H9 (cell line): ENCODE measurements around the gene EBLN2. TPM values are rescaled to one million over a fixed set of nuclear protein-coding genes. Genes with fewer than 3 reads are reported as not detected.
A peak's percentile ranks its signal among the peaks of the same experiment; 100 is the strongest.

ENCODE experiments used
- DNase-seq: peaks from one replicate; pipeline ENCODE4 v3.0.0-alpha.2; 2017
- H2AFZ ChIP-seq: one replicate; pipeline ENCODE4 v1.6.1; 2013; ENCODE audit warnings: mild to moderate bottlenecking, low read length, control low read depth, moderate library complexity
- H2AK5ac ChIP-seq: 2 replicates; pipeline ENCODE4 v1.6.1; 2013; ENCODE audit warnings: low read length, control low read depth, mixed read lengths; ENCODE audit not compliant: insufficient read length
- H2BK120ac ChIP-seq: one replicate; pipeline ENCODE4 v1.6.1; 2013; ENCODE audit warnings: low read depth, mild to moderate bottlenecking, low read length, control low read depth, inconsistent platforms; ENCODE audit not compliant: poor library complexity, severe bottlenecking
- H2BK12ac ChIP-seq: 2 replicates; pipeline ENCODE4 v1.6.1; 2013; ENCODE audit warnings: low read length, control low read depth, mixed read lengths, low read depth; ENCODE audit not compliant: insufficient read length
- H2BK15ac ChIP-seq: 2 replicates; pipeline ENCODE4 v1.6.1; 2013; ENCODE audit warnings: low read depth, low read length, control low read depth
- H2BK20ac ChIP-seq: one replicate; pipeline ENCODE4 v1.6.1; 2013; ENCODE audit warnings: low read depth, mild to moderate bottlenecking, low read length, control low read depth, inconsistent platforms; ENCODE audit not compliant: poor library complexity, severe bottlenecking
- H2BK5ac ChIP-seq: 2 replicates; pipeline ENCODE4 v1.6.1; 2013; ENCODE audit warnings: low read length, control low read depth, mixed read lengths; ENCODE audit not compliant: insufficient read length
- H3K14ac ChIP-seq: 2 replicates; pipeline ENCODE4 v1.6.1; 2013; ENCODE audit warnings: low read length, control low read depth; ENCODE audit not compliant: insufficient read depth
- H3K18ac ChIP-seq: 2 replicates; pipeline ENCODE4 v1.6.1; 2013; ENCODE audit warnings: low read depth, mild to moderate bottlenecking, mixed read lengths, low read length, control low read depth; ENCODE audit not compliant: insufficient read length
- H3K23ac ChIP-seq: 2 replicates; pipeline ENCODE4 v1.6.1; 2013; ENCODE audit warnings: low read length, control low read depth, mixed read lengths, low read depth; ENCODE audit not compliant: insufficient read length
- H3K23me2 ChIP-seq: 2 replicates; pipeline ENCODE4 v1.6.1; 2013; ENCODE audit warnings: low read depth, mild to moderate bottlenecking, mixed read lengths, low read length, control low read depth; ENCODE audit not compliant: insufficient read length, poor library complexity, severe bottlenecking
- H3K27ac ChIP-seq: 2 replicates; pipeline ENCODE4 v1.5.1; 2013; ENCODE audit warnings: low read length, control low read depth, mixed read lengths, low read depth; ENCODE audit not compliant: insufficient read length
- H3K27me3 ChIP-seq: 2 replicates; pipeline ENCODE4 v1.6.1; 2013; ENCODE audit warnings: low read length, control low read depth, inconsistent platforms; ENCODE audit not compliant: insufficient read depth
- H3K4ac ChIP-seq: 2 replicates; pipeline ENCODE4 v1.6.1; 2013; ENCODE audit warnings: low read depth, mild to moderate bottlenecking, control low read depth, inconsistent platforms, low read length, moderate library complexity
- H3K4me1 ChIP-seq: 2 replicates; pipeline ENCODE4 v1.6.1; 2013; ENCODE audit warnings: low read length, control low read depth, inconsistent platforms; ENCODE audit not compliant: insufficient read depth
- H3K4me2 ChIP-seq: 2 replicates; pipeline ENCODE4 v1.6.1; 2013; ENCODE audit warnings: low read length, control low read depth, mixed read lengths; ENCODE audit not compliant: insufficient read length, insufficient read depth
- H3K56ac ChIP-seq: 2 replicates; pipeline ENCODE4 v1.6.1; 2013; ENCODE audit warnings: low read depth, mild to moderate bottlenecking, mixed read lengths, low read length, control low read depth; ENCODE audit not compliant: insufficient read length
- H3K79me1 ChIP-seq: 2 replicates; pipeline ENCODE4 v1.6.1; 2013; ENCODE audit warnings: low read depth, mild to moderate bottlenecking, moderate library complexity, low read length, control low read depth, inconsistent platforms; ENCODE audit not compliant: insufficient read depth, poor library complexity, severe bottlenecking
- H3K79me2 ChIP-seq: 2 replicates; pipeline ENCODE4 v1.6.1; 2013; ENCODE audit warnings: low read length, control low read depth, inconsistent platforms; ENCODE audit not compliant: insufficient read depth
- H3K9ac ChIP-seq: 2 replicates; pipeline ENCODE4 v1.6.1; 2013; ENCODE audit warnings: low read length, control low read depth, mixed read lengths; ENCODE audit not compliant: insufficient read length; ENCODE audit errors: extremely low read depth
- H3K9me3 ChIP-seq: one replicate; pipeline ENCODE4 v1.6.1; 2013; ENCODE audit warnings: low read depth, low read length, inconsistent platforms; ENCODE audit not compliant: control insufficient read depth
- H3T11ph ChIP-seq: one replicate; pipeline ENCODE4 v1.6.1; 2013; ENCODE audit warnings: mild to moderate bottlenecking, low read length, control low read depth, inconsistent platforms
- H4K20me1 ChIP-seq: one replicate; pipeline ENCODE4 v1.6.1; 2013; ENCODE audit not compliant: control insufficient read depth, insufficient read length, insufficient read depth
- H4K5ac ChIP-seq: 2 replicates; pipeline ENCODE4 v1.6.1; 2013; ENCODE audit warnings: low read depth, mild to moderate bottlenecking, mixed read lengths, low read length, control low read depth; ENCODE audit not compliant: insufficient read length
- H4K8ac ChIP-seq: replicated peaks from 2 replicates; pipeline ENCODE4 v1.6.1; 2013; ENCODE audit warnings: low read length, control low read depth, mixed read lengths, low read depth; ENCODE audit not compliant: insufficient read length
- H4K91ac ChIP-seq: 2 replicates; pipeline ENCODE4 v1.6.1; 2013; ENCODE audit warnings: low read depth, mild to moderate bottlenecking, moderate library complexity, mixed read lengths, low read length, control low read depth; ENCODE audit not compliant: insufficient read length
- H3K27ac Mint-ChIP-seq, 3 experiments: 2 replicates in 2 of 3; 3 replicates in 1 of 3; pipeline ENCODE4 v1.8.0; 2020 to 2021; ENCODE audit warnings: mixed read lengths in 3 of 3, mild to moderate bottlenecking in 1 of 3, moderate library complexity in 1 of 3
- H3K27me3 Mint-ChIP-seq: 2 replicates; pipeline ENCODE4 v1.8.0; 2021; ENCODE audit warnings: low read depth, mild to moderate bottlenecking, moderate library complexity, mixed read lengths
- H3K36me3 Mint-ChIP-seq, 3 experiments: 2 replicates in 2 of 3; 3 replicates in 1 of 3; pipeline ENCODE4 v1.8.0; 2020 to 2021; ENCODE audit warnings: low read depth in 3 of 3, mixed read lengths in 3 of 3; ENCODE audit not compliant: insufficient read depth in 1 of 3
- H3K4me1 Mint-ChIP-seq, 2 experiments: 2 replicates each; pipeline ENCODE4 v1.8.0; 2020; ENCODE audit warnings: mixed read lengths in 2 of 2
- H3K4me3 Mint-ChIP-seq, 2 experiments: 2 replicates in 1 of 2; 3 replicates in 1 of 2; pipeline ENCODE4 v1.8.0; 2020 to 2021; ENCODE audit warnings: mild to moderate bottlenecking in 2 of 2, mixed read lengths in 2 of 2, moderate library complexity in 1 of 2
- H3K9me3 Mint-ChIP-seq, 2 experiments: 2 replicates in 1 of 2; 3 replicates in 1 of 2; pipeline ENCODE4 v1.8.0; 2020; ENCODE audit warnings: mild to moderate bottlenecking in 2 of 2, mixed read lengths in 2 of 2, moderate library complexity in 1 of 2
- WGBS: extraction: QIAGEN DNeasy Blood & Tissue Kit; methylation state at CpG from one replicate; pipeline ENCODE4 v1.1.7; 2013; ENCODE audit warnings: missing lambda C conversion rate, low lambda C conversion rate, mixed read lengths; ENCODE audit not compliant: insufficient read length; ENCODE audit errors: extremely low coverage; 5-methylcytosine and 5-hydroxymethylcytosine counted together
- total RNA-seq: library from RNA; stranded (reverse); gene quantifications from 2 replicates; pipeline ENCODE4 v1.2.1, GENCODE V29; 2021
- TF ChIP-seq, protein P1 (sequence below): fragments of 200-600 bp; sonication (generic); conservative IDR thresholded peaks from 3 replicates; pipeline ENCODE4 v1.8.0; 2021; ENCODE audit warnings: antibody characterized with exemption, mild to moderate bottlenecking

Gene EBLN2
- total RNA-seq, 1 experiment from 2014 or later = 6.1 TPM

DNA sequence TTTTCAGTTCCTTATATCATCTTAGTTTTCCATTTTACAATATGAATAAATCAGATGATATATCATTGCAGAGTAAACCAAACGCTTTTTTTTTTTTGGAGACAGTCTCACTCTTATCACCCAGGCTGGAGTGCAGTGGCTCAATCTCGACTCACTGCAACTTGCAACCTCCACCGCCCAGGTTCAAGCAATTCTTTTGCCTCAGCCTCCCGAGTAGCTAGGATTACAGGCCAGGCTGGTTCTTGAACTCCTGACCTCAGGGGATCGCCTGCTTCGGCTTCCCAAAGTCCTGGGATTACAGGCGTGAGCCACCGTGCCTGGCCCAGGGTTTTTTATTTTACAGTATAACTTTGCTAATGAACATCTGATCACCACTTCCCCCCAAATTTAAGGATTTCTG lies 5.9 kb upstream of the EBLN2 start:
- Mint-ChIP-seq H3K4me1 (peaks cover 6 to 13% of the 10 kb centered on the region in 2 experiments), H3K9me3 (no peaks in the 10 kb centered on the region), H3K36me3 (peaks cover 7 to 25% (median 23%) of the 10 kb centered on the region in 3 experiments; a peak in 6 of 7 replicates), H3K27ac (0 out of 7 replicates have a peak overlapping the region, but pooled peaks of 1 of the 3 experiments have one; percentile 30), H3K4me3 (no peak overlapping the region), H3K27me3 (no peaks in the 10 kb centered on the region)
- H3K18ac ChIP-seq = no peak overlapping the region
- H4K20me1 ChIP-seq = no peaks in the 10 kb centered on the region
- H2BK5ac ChIP-seq = no peak overlapping the region
- H2AK5ac ChIP-seq = no peak overlapping the region
- DNase-seq = peak; percentile 32
- no peak overlapping the region for H2BK12ac ChIP-seq
- no peak overlapping the region for H3T11ph ChIP-seq
- TF ChIP-seq, protein P1, sequence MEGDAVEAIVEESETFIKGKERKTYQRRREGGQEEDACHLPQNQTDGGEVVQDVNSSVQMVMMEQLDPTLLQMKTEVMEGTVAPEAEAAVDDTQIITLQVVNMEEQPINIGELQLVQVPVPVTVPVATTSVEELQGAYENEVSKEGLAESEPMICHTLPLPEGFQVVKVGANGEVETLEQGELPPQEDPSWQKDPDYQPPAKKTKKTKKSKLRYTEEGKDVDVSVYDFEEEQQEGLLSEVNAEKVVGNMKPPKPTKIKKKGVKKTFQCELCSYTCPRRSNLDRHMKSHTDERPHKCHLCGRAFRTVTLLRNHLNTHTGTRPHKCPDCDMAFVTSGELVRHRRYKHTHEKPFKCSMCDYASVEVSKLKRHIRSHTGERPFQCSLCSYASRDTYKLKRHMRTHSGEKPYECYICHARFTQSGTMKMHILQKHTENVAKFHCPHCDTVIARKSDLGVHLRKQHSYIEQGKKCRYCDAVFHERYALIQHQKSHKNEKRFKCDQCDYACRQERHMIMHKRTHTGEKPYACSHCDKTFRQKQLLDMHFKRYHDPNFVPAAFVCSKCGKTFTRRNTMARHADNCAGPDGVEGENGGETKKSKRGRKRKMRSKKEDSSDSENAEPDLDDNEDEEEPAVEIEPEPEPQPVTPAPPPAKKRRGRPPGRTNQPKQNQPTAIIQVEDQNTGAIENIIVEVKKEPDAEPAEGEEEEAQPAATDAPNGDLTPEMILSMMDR = no peak
- peaks cover 2% of the 10 kb centered on the region for H3K79me1 ChIP-seq
- H2BK120ac ChIP-seq = no peak overlapping the region
- H3K4me2 ChIP-seq = no peak overlapping the region
- H3K56ac ChIP-seq = no peak overlapping the region
- H3K4ac ChIP-seq = no peak overlapping the region
- no peak overlapping the region for H2AFZ ChIP-seq
- no CpG with 5 or more reads among the region's 8 CpGs for WGBS
- no peak overlapping the region for H2BK20ac ChIP-seq
- H3K14ac ChIP-seq = no peak overlapping the region
- H3K4me1 ChIP-seq = no peaks in the 10 kb centered on the region
- no peaks in the 10 kb centered on the region for H3K9me3 ChIP-seq
- no peak overlapping the region for H4K8ac ChIP-seq
- no peaks in the 10 kb centered on the region for H3K23me2 ChIP-seq
- H3K9ac ChIP-seq = no peak overlapping the region
- H3K27ac ChIP-seq = no peak overlapping the region
- H3K27me3 ChIP-seq = no peaks in the 10 kb centered on the region
- H2BK15ac ChIP-seq = no peak overlapping the region
- no peak overlapping the region for H3K23ac ChIP-seq
- H4K5ac ChIP-seq = no peak overlapping the region
- H4K91ac ChIP-seq = no peak overlapping the region
- H3K79me2 ChIP-seq = peaks cover 3% of the 10 kb centered on the region; the same call in 1 of the 2 replicates
